Activated CD8-positive, alpha-beta memory T cell treated with anti-CD3 and anti-CD28 coated beads for 36 hours (primary cell): ENCODE results near the gene CYP4F2. TPM values are rescaled to one million over a fixed set of nuclear protein-coding genes. Genes with fewer than 3 reads are reported as not detected.
"Not testable (repeated sequence)": the region's sequence is repeated elsewhere in the genome, so short reads cannot be mapped to it uniquely, and the experiment has no call there.

Experiments
- CTCF ChIA-PET: fragments of 350-600 bp; sonication (Branson Sonifier 250); formaldehyde crosslinking; loops from one replicate; lab custom pipeline; 2021; ENCODE audit warnings: antibody characterized with exemption; lab: Charles Lee
- POLR2A ChIA-PET: fragments of 350-600 bp; sonication (Branson Sonifier 250); formaldehyde crosslinking; loops from one replicate; lab custom pipeline; 2021; ENCODE audit warnings: antibody characterized with exemption; lab: Charles Lee
- total RNA-seq, 2 experiments: library from RNA; stranded (reverse); gene quantifications; one replicate each; pipeline ENCODE4 v1.2.3, GENCODE V29; 2021

Gene CYP4F2
- total RNA-seq, 2 experiments from 2014 or later: 0.36 TPM; not detected in 1

GRCh38 chr19:15834232-15834631 is 63.6 kb downstream of the CYP4F2 start:
- CTCF ChIA-PET: interaction anchor here (0.6 kb wide), 1 partner anchor 340 kb away, joined by 5 read pairs; no protein-coding TSS in a partner anchor
- POLR2A ChIA-PET: not testable (repeated sequence)

DNA sequence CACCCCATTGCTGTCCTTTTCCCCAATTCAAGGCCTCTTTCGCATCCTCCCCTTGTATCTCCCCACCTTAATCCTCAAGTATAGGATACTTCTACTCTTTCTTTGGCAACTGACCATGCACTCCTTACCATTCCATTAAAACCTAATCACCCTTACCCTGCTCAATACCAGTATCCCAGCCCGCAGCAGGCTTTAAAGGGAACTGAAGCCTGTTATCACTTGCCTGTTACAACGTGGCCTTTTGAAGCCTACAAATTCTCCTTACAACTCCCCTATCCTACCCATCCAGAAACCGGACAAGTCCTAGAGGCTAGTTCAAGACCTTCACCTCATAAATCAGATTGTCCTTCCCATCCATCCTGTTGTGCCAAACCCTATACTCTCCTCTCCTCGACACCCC is 66.2 kb downstream of the CYP4F2 start:
- POLR2A ChIA-PET: interaction anchor here (0.5 kb wide), 1 partner anchor 1970 kb away, joined by 3 read pairs; no protein-coding TSS in a partner anchor
- CTCF ChIA-PET: no interaction called here

DNA sequence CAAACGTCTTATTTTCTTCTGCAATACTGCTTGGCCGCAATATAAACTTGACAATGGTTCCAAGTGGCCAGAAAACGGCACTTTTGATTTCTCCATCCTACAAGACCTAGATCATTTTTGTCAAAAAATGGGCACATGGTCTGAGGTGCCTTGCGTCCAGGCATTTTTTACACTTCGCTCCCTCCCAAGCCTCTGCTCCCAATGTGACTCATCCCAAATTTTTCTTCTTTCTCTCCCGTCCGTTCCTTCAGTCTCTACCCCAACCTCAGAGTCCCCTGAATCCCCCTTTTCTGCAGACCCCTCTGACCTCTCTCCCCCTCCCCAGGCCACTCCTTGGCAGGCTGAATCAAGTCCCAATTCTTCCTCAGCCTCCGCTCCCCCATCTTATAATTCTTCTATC is 68.1 kb downstream of the CYP4F2 start:
- POLR2A ChIA-PET: no interaction called here
- CTCF ChIA-PET: no interaction called here

DNA sequence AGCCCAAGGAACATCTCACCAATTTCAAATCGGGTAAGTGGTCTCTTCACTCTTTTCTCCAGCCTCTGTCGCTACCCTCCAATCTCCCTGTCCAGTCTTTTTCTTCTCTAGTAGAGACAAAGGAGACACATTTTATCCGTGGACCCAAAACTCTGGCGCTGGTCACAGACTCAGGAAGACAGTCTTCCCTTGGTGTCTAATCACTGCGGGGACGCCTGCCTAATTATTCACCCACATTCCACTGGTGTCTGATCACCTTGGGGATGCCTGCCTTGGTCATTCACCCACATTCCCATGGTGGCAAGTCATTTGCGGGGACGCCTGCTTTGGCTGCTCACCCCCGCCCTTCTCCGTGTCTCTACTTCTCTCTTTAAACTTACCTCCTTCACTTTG is 68.6 kb downstream of the CYP4F2 start:
- POLR2A ChIA-PET: no interaction called here
- CTCF ChIA-PET: no interaction called here

DNA sequence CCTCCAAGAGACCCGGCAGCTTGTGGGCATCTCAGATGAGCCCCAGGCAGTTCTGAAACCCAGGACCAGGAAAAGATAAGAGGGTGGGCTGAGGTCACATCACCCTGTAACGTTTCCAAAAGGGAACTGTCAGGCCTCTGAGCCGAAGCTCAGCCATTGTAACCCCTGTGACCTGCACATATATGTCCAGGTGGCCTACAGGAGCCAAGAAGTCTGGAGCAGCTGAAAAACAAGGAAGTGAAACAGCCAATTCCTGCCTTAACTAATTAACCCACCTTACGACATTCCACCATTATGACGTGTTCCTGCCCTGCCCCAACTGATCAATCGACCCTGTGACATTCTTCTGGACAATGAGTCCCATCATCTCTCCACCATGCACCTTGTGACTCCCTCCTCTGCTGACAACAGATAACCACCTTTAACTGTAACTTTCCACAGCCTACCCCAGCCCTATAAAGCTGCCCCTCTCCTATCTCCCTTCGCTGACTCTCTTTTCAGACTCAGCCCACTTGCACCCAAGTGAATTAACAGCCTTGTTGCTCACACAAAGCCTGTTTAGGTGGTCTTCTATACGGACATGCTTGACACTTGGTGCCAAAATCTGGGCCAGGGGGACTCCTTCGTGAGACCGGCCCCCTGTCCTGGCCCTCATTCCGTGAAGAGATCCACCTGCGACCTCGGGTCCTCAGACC is 69.1 kb downstream of the CYP4F2 start:
- CTCF ChIA-PET, POLR2A ChIA-PET: not testable (repeated sequence)

DNA sequence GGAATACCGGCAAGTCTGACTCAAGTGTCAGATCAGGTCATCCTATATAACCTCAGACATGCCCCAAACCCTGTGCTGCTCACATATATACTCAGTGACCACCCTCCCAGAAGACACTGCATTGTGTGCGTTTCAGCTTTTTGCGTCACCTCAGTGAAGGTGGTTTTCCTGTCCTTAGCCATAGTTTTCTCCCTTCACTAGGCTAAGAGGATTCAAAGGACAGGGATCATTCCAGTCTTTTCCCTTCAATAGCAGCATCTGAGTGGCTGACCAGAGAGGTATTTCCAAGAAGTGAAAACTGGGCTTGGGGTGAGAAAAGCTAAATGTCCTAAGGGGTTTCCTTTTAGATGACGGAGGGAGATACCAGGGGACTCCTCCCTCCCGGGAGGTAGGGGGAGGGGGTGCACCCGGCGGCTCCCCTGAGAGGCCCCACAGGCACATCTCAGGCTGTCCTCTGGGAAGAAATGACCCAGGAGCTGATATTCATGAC is 69.7 kb downstream of the CYP4F2 start:
- CTCF ChIA-PET: no interaction called here
- POLR2A ChIA-PET: no interaction called here

Other genes starting within 250 kb of the CYP4F2 start
- under 1 TPM in 1 of 2 experiments, not detected in 1; 0.25 TPM for gene CYP4F12, start 225.0 kb downstream of the CYP4F2 start, total RNA-seq
- not detected for gene OR10H2, start 170.1 kb downstream of the CYP4F2 start, total RNA-seq
- gene OR10H3, start 160.1 kb downstream of the CYP4F2 start, total RNA-seq: not detected
- not detected for gene OR10H5, start 110.4 kb downstream of the CYP4F2 start, total RNA-seq
- gene OR10H1, start 82.4 kb downstream of the CYP4F2 start, total RNA-seq: not detected
- gene CYP4F11, start 36.5 kb upstream of the CYP4F2 start, total RNA-seq: not detected
- gene OR10H4, start 50.9 kb upstream of the CYP4F2 start, total RNA-seq: not detected
- gene TPM4, start 178.4 kb upstream of the CYP4F2 start, total RNA-seq: 100 to 1,000 TPM; 327 to 328 TPM
- gene RAB8A, start 213.8 kb upstream of the CYP4F2 start, total RNA-seq: 100 to 1,000 TPM; 226 to 255 TPM
- 10 to 100 TPM; 11.8 to 13.6 TPM for gene HSH2D, start 245.6 kb upstream of the CYP4F2 start, total RNA-seq